ENCODE measurements around the gene HDAC4. TPM values are rescaled to one million over a fixed set of nuclear protein-coding genes. Genes with fewer than 3 reads are reported as not detected.

HDAC4 gene
- total and polyA plus RNA-seq, 2 experiments from 2014 or later, result 9.3 to 10.8 TPM

- DNase-seq (ENCODE audit: low spot score), result no peak
- H3K4me3 ChIP-seq, result no peak overlapping the region
- peak overlapping the region; percentile 94 for H3K27ac ChIP-seq
- H3K4me2 ChIP-seq, result peak overlapping the region; percentile 67
- no peaks in the 10 kb centered on the region for H3K9me3 ChIP-seq (ENCODE audit: low read depth)
- H3K9me2 ChIP-seq (replicated peaks; ENCODE audit: insufficient read depth), result no peaks in the 10 kb centered on the region
- no peak overlapping the region for H2AFZ ChIP-seq
- H3K27me3 ChIP-seq, result no peaks in the 10 kb centered on the region
- 87% methylated on average over 13 of the region's 13 CpGs for WGBS (ENCODE audit: low lambda C conversion rate, missing lambda C conversion rate)
- no peaks in the 10 kb centered on the region for H3K36me3 ChIP-seq (replicated peaks; ENCODE audit: insufficient read depth, low read depth)
- peaks cover 71% of the 10 kb centered on the region for H3K79me2 ChIP-seq
- H4K20me1 ChIP-seq (ENCODE audit: insufficient read depth, poor library complexity, severe bottlenecking), result no peaks in the 10 kb centered on the region
- peaks cover 54% of the 10 kb centered on the region for H3K4me1 ChIP-seq (ENCODE audit: insufficient read depth)
- no peak for TF ChIP-seq EZH2phosphoT487 (IDR thresholded peaks at IDR 0.05; ENCODE audit: low read depth, severe bottlenecking, unreplicated experiment)
- TF ChIP-seq CTCF (IDR thresholded peaks at IDR 0.05; ENCODE audit: poor library complexity), result no peak
- TF ChIP-seq EZH2 (IDR thresholded peaks at IDR 0.05; ENCODE audit: borderline replicate concordance), result no peak
Measured at GRCh38 chr2:239327536-239328350, 73.1 kb downstream of the HDAC4 start.

- no peaks in the 10 kb centered on the region for H3K36me3 ChIP-seq (replicated peaks; ENCODE audit: insufficient read depth, low read depth)
- no peak overlapping the region for H3K4me3 ChIP-seq
- H3K9me3 ChIP-seq (ENCODE audit: low read depth), result no peaks in the 10 kb centered on the region
- peak overlapping the region; percentile 94 for H3K27ac ChIP-seq
- DNase-seq (ENCODE audit: low spot score), result no peak
- no peak for TF ChIP-seq EZH2phosphoT487 (IDR thresholded peaks at IDR 0.05; ENCODE audit: low read depth, severe bottlenecking, unreplicated experiment)
- no peak for TF ChIP-seq CTCF (IDR thresholded peaks at IDR 0.05; ENCODE audit: poor library complexity)
- no peak for TF ChIP-seq EZH2 (IDR thresholded peaks at IDR 0.05; ENCODE audit: borderline replicate concordance)
- H3K4me1 ChIP-seq (ENCODE audit: insufficient read depth), result peaks cover 51% of the 10 kb centered on the region
- no peak overlapping the region for H2AFZ ChIP-seq
- 92% methylated on average over 16 of the region's 16 CpGs for WGBS (ENCODE audit: low lambda C conversion rate, missing lambda C conversion rate)
- H3K27me3 ChIP-seq, result no peaks in the 10 kb centered on the region
- no peaks in the 10 kb centered on the region for H4K20me1 ChIP-seq (ENCODE audit: insufficient read depth, poor library complexity, severe bottlenecking)
- no peak overlapping the region for H3K4me2 ChIP-seq
- H3K79me2 ChIP-seq, result peaks cover 71% of the 10 kb centered on the region
- no peaks in the 10 kb centered on the region for H3K9me2 ChIP-seq (replicated peaks; ENCODE audit: insufficient read depth)
Measured at GRCh38 chr2:239326831-239327535, 73.8 kb downstream of the HDAC4 start.

DNA sequence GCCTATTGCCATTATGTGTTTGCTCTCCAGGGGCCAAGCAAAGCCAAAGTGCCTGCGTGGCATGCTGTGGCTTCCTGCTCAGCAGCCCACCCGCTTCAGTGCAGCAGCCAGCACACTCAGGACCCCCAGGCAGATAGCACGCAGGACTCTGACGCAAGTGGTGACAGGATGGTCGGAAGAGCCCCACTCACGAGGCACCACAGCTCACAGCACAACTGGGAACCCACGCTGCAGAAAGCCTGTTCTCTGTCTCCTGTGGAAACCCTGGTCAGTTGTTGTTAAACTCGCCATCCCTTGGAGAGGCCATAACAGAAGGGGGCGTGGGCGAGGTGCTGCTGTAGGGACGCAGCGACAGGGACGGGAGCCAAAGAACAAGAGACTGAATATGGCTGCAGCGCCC, 76.4 kb downstream of the HDAC4 start:
- H3K4me1 ChIP-seq (ENCODE audit: insufficient read depth), result peaks cover 35% of the 10 kb centered on the region
- TF ChIP-seq EZH2phosphoT487 (IDR thresholded peaks at IDR 0.05; ENCODE audit: low read depth, severe bottlenecking, unreplicated experiment), result no peak
- TF ChIP-seq EZH2 (IDR thresholded peaks at IDR 0.05; ENCODE audit: borderline replicate concordance), result no peak
- TF ChIP-seq CTCF (IDR thresholded peaks at IDR 0.05; ENCODE audit: poor library complexity), result no peak
- peaks cover 71% of the 10 kb centered on the region for H3K79me2 ChIP-seq
- no peak overlapping the region for H3K27ac ChIP-seq
- H3K36me3 ChIP-seq (replicated peaks; ENCODE audit: insufficient read depth, low read depth), result no peaks in the 10 kb centered on the region
- no peak overlapping the region for H2AFZ ChIP-seq
- no peaks in the 10 kb centered on the region for H3K9me2 ChIP-seq (replicated peaks; ENCODE audit: insufficient read depth)
- H3K4me3 ChIP-seq, result no peak overlapping the region
- DNase-seq (ENCODE audit: low spot score), result no peak
- no peaks in the 10 kb centered on the region for H3K27me3 ChIP-seq
- H3K4me2 ChIP-seq, result no peak overlapping the region
- H4K20me1 ChIP-seq (ENCODE audit: insufficient read depth, poor library complexity, severe bottlenecking), result no peaks in the 10 kb centered on the region
- 73% methylated on average over 14 of the region's 14 CpGs for WGBS (ENCODE audit: low lambda C conversion rate, missing lambda C conversion rate)
- no peaks in the 10 kb centered on the region for H3K9me3 ChIP-seq (ENCODE audit: low read depth)
